ENCODE measurements around the gene REXO4. TPM values are rescaled to one million over a fixed set of nuclear protein-coding genes. Genes with fewer than 3 reads are reported as not detected.

Gene REXO4
- total and polyA plus RNA-seq, 2 of the 13 experiments (the other 11 are each of a cell fraction or from before 2014, with no cell fraction given): 18.5 to 30.4 TPM

DNA sequence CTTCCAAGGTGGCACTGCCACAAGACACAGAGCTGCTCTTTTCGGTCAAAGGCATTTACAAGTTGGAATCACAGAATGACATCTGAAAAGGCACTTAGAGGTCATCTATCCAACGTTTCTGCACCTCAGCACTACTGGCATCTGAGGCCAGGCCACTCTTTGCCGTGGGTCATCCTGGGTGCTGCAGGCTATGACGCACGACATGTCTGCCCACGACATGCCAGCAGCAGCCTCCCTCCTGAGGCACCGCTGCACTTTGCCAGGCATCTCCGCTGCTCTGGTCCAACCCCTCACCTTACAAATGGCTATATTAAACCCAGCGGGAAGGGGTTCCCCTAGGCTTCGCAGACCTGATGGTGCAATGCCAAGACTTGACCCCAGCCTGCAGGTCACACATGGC lies 50.0 kb downstream of the REXO4 start:
- Histone ChIP-seq H3K36me3 (replicated peaks in 1 of 2; ENCODE audit: control insufficient read depth in 1 of 2, insufficient read depth in 2 of 2, low read length in 2 of 2) (peaks cover 29 to 97% of the 10 kb centered on the region in 2 experiments), H3K9me3 (ENCODE audit: low read length) (no peaks in the 10 kb centered on the region), H3K4me2 (ENCODE audit: low read depth, low read length) (no peak overlapping the region), H3K79me2 (ENCODE audit: insufficient read depth, low read length) (peaks cover 78% of the 10 kb centered on the region), H2AFZ (ENCODE audit: low read length) (no peak overlapping the region), H4K20me1 (ENCODE audit: insufficient read depth, low read length) (peaks cover 91% of the 10 kb centered on the region), H3K4me3 (replicated peaks in 1 of 3; ENCODE audit: insufficient read depth in 1 of 3, low read depth in 2 of 3, low read length in 3 of 3) (no peak overlapping the region), H3K27ac (ENCODE audit: extremely low read length, insufficient read depth, low read length) (no peak overlapping the region), H3K9ac (ENCODE audit: insufficient read depth, low read depth, low read length) (no peak overlapping the region), H3K27me3 (ENCODE audit: control insufficient read depth in 1 of 2, insufficient read depth in 2 of 2, low read length in 2 of 2) (no peaks in the 10 kb centered on the region), H3K4me1 (ENCODE audit: insufficient read depth, low read length) (peaks cover 50% of the 10 kb centered on the region)
- TF ChIP-seq ZNF263 (CRISPR knock-in tag; IDR thresholded peaks at IDR 0.05): no peak
- no peak for TF ChIP-seq ZNF891 (CRISPR knock-in tag; IDR thresholded peaks at IDR 0.05)
- no peak for TF ChIP-seq ZNF101 (CRISPR knock-in tag; IDR thresholded peaks at IDR 0.05; ENCODE audit: borderline replicate concordance, low read depth)
- TF ChIP-seq KDM5A (IDR thresholded peaks at IDR 0.05; ENCODE audit: borderline replicate concordance, low read length): no peak
- TF ChIP-seq FOXC1 (CRISPR knock-in tag; IDR thresholded peaks at IDR 0.05; ENCODE audit: borderline replicate concordance): no peak
- TF ChIP-seq, protein P1, sequence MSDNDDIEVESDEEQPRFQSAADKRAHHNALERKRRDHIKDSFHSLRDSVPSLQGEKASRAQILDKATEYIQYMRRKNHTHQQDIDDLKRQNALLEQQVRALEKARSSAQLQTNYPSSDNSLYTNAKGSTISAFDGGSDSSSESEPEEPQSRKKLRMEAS (IDR thresholded peaks at IDR 0.05): no peak
- no peak for TF ChIP-seq GFI1 (CRISPR knock-in tag; IDR thresholded peaks at IDR 0.05; ENCODE audit: borderline replicate concordance)
- TF ChIP-seq ZNF468 (CRISPR knock-in tag; IDR thresholded peaks at IDR 0.05): no peak
- TF ChIP-seq KMT2B (CRISPR knock-in tag; IDR thresholded peaks at IDR 0.05): no peak
- TF ChIP-seq CREB3 (CRISPR knock-in tag; IDR thresholded peaks at IDR 0.05): no peak
- no peak for TF ChIP-seq NPAS2 (CRISPR knock-in tag; IDR thresholded peaks at IDR 0.05; ENCODE audit: borderline replicate concordance)
- no peak for TF ChIP-seq ZNF232 (CRISPR knock-in tag; IDR thresholded peaks at IDR 0.05; ENCODE audit: borderline replicate concordance)
- TF ChIP-seq POLR2AphosphoS5 (IDR thresholded peaks at IDR 0.05; ENCODE audit: low read depth, low read length): no peak
- no peak for TF ChIP-seq ZNF280D (CRISPR knock-in tag; IDR thresholded peaks at IDR 0.05)
- TF ChIP-seq, protein P2, sequence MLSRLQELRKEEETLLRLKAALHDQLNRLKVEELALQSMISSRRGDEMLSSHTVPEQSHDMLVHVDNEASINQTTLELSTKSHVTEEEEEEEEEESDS (CRISPR knock-in tag; IDR thresholded peaks at IDR 0.05; ENCODE audit: borderline replicate concordance): no peak
- no peak for TF ChIP-seq NFKB2 (CRISPR knock-in tag; IDR thresholded peaks at IDR 0.05; ENCODE audit: borderline replicate concordance)
- TF ChIP-seq ARNT (IDR thresholded peaks at IDR 0.05): no peak
- TF ChIP-seq, protein P3, sequence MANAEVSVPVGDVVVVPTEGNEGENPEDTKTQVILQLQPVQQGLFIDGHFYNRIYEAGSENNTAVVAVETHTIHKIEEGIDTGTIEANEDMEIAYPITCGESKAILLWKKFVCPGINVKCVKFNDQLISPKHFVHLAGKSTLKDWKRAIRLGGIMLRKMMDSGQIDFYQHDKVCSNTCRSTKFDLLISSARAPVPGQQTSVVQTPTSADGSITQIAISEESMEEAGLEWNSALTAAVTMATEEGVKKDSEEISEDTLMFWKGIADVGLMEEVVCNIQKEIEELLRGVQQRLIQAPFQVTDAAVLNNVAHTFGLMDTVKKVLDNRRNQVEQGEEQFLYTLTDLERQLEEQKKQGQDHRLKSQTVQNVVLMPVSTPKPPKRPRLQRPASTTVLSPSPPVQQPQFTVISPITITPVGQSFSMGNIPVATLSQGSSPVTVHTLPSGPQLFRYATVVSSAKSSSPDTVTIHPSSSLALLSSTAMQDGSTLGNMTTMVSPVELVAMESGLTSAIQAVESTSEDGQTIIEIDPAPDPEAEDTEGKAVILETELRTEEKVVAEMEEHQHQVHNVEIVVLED (CRISPR knock-in tag; IDR thresholded peaks at IDR 0.05; ENCODE audit: borderline replicate concordance): no peak
- no peak for TF ChIP-seq MXD4 (CRISPR knock-in tag; IDR thresholded peaks at IDR 0.05)
- POLR2A ChIA-PET: no interaction called here
- CTCF ChIA-PET (ENCODE audit: low intra/inter-chr PET ratio, low total read pairs): no interaction called here
- in situ Hi-C loops (cut with HindIII; ENCODE audit: extremely low pct_ligation_motif_present, low pct_unique_long_range_greater_than_20kb) (no loop called here), intact Hi-C loops (cut with micrococcal nuclease; ENCODE audit: unreplicated experiment) (no loop called here)
- 91% methylated on average over 10 of the region's 10 CpGs for WGBS (ENCODE audit: low lambda C conversion rate)
- no TSS peak for BruUV-seq (replicated peaks)
- no peak for FAIRE-seq
- no peak for ATAC-seq
- no peak for DNase-seq (ENCODE audit: low spot score)
